M059J (cell line): ENCODE measurements around the gene NDUFA8. TPM values are rescaled to one million over a fixed set of nuclear protein-coding genes. Genes with fewer than 3 reads are reported as not detected.
"Not testable (repeated sequence)": the region's sequence is repeated elsewhere in the genome, so short reads cannot be mapped to it uniquely, and the experiment has no call there.

ENCODE experiments used
- DNase-seq: peaks from one replicate; pipeline ENCODE4 v3.0.0-alpha.2; 2012; ENCODE audit warnings: low read depth
- total RNA-seq: library from RNA; depleted of rRNA; stranded (reverse); fragments of >200 nt; shearing (Covaris generic); gene quantifications from 2 replicates; pipeline ENCODE4 v1.2.3, GENCODE V29; 2014

NDUFA8 gene
- total RNA-seq, 1 experiment from 2014 or later: 93.4 TPM

DNA sequence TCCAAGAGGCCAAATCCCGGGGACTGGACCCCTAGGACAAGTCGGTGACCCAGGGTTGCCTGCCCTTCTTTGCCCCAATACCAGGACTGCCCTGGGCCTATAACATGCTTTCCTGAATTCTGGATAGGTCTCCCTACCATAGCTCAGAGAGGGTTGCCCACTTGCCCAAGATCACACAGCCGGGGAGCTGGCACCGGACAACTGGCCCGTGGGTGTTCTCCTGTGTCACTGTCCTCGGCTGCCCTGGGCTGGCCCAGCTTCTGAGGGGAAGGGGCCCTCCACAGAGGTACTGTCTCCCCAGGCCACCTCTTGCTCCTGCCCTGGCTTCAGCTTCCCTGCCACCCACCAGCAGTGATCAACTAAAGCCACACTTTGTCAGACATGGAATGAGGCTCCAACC is 37.6 kb downstream of the NDUFA8 start:
- DNase-seq: no peak

GRCh38 chr9:122121391-122121790 is 38.2 kb downstream of the NDUFA8 start:
- DNase-seq: no peak

- no peak for DNase-seq
Measured at GRCh38 chr9:122120316-122121071, 39.1 kb downstream of the NDUFA8 start.

- no peak for DNase-seq
Measured at GRCh38 chr9:122119721-122120120, 39.9 kb downstream of the NDUFA8 start.

DNA sequence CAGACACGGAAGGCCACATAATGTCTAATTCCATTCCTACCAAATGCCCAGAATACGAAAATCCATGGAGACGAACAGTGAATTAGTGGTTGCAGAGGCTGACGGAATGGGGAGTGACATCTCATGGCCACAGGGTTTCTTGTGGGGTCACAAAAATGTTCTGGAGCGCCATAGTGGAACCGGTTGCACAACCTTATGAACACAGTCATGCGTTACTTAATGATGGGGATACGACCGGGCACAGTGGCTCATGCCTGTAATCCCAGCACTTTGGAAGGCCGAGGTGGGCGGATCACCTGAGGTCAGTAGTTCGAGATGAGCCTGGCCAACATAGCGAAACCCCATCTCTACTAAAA is 40.4 kb downstream of the NDUFA8 start:
- no peak for DNase-seq

DNA sequence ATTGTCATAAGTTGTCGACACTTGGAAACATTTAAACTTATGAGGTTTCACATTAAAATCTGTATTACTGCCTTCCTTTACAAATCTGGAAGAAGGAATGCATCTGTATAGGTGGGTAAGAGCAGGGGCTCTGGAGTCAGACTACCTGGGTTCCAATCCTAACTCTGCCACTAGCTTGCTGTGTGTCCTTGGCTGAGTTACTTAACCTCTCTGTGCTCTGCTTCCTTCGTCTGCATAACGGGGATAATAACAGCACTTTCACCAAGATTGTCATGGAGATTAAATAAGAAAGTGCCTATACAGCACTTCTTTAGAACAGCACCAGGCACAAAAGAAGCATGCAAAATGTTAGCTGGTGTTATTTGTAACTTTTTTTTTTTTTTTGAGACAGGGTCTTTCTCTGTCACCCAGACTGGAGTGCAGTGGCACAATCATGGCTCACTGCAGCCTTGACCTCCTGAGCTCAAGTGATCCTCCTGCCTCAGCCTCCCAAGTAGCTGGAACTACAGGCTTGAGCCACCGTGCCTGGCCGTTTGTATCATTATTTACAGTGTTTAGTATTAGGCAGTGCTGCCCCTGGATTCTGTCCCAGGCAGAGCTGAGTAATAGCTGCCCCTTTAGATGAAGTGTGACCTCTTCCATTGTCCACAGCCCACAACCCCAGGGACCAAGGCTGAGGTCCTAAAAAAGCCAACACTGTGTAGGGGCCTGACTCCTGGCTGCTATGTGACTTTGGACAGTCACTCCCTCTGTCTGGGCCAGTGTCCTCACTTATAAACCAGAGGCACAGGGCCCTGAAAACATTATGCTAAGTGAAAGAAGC is 41.0 kb downstream of the NDUFA8 start:
- peak; percentile 53 for DNase-seq

DNA sequence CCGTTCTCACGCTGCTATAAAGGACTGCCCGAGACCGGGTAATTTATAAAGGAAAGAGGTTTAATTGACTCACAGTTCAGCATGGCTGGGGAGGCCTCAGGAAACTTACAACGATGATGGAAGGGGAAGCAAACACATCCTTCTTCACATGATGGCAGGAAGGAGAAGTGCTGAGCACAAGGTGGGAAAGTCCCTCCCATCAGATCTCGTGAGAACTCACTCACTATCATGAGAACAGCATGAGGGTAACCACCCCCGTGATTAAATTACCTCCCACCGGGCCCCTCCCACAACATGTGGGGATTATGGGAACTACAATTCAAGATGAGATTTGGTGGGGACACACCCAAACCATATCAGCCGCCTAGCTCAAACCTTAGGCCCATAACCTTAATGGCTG is 42.3 kb downstream of the NDUFA8 start:
- DNase-seq: not testable (repeated sequence)

DNA sequence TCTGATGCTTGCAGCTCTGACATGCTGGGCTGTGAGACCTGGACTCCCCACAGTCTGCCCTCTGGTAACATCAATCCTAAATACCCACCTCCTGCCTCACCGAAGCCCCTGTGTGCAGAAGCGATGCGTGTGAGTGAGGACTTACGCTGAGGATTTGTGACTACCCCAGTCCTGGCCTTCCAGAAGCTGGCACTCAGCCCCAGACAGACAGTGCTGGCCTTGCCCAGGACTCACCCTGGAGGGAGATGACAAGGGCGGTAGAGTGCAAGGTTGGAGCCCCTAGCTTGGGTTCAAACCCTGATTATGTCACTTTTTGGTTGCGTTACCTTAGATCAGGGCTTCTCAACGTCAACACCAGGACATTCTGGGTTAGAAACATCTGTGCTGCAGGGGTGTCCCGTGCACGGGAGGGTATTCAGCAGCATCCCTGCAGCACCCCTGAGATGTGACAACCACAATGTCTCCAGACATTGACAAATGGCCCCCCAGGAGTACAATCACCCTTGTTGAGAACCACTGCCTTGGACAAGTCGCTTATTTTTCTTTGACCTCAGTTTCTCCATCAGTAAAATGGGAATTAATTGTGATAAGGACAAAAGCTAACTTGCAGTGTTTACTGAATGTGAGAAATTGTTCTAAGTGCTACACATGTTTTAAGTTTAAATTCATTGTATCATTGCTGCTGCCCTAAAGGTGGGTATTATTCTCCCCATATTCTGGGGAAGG is 43.0 kb downstream of the NDUFA8 start:
- DNase-seq: no peak

DNA sequence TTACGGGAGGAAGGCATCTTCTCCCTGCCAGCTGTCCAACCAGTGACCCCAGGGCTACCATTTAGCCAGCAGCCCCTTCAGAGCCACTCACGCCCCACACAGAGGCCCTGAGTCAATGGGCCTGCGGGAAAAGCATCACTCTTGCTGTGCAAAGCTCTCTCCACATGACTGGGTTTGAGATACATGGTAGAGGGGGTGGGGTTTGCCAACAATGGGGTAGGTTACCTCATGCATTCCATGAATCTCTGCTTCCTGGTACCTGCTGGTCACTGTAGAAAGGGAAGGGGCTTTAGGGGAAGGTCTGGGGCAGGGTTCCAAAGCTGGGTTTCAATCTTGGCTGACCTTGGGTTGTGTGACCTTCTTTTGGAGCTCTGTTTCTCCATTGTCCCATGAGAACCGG is 43.5 kb downstream of the NDUFA8 start:
- DNase-seq: no peak

DNA sequence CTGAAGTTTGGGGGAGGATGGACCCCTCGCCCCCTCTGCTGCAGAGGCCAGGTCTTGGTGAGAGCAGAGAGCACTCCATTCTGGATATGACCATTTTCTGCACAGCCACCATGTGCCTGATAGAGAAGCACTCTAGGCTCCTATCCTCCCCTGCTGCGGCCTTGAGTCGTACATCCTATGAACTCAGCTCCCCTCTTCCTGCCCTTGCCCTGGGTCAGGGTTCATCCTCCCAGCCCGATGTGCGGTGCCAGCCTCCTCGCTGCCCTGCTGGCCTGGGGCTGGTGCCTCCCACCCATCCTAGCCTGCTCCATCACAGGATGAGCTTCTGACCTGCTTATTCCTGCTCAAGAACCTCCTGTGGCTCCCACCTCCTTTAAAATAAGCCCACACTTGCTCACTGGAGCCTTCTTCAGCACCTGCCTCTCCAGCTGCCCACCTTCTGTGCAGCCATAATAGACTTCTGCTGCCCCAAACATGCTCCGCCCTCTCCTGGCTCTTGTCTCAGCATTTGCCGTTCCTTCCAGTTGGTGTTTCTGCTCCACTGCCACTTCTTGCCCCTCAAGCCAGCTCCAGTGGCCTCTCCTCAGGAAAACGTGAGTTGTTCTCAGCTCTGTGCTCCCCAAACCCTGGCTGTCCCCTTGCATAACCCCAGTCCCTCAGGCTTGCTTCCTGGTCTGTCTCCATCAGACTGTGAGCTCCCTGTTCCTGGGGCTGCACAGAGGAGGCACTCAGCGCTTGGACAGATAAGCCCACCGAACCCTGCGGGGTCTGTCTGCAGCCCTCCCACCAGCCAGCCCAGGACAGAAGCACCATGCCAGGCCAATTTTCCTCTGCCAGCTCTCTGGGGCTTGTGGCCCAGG is 44.2 kb downstream of the NDUFA8 start:
- no peak for DNase-seq

- no peak for DNase-seq
Measured at GRCh38 chr9:122113574-122113973, 46.0 kb downstream of the NDUFA8 start.

DNA sequence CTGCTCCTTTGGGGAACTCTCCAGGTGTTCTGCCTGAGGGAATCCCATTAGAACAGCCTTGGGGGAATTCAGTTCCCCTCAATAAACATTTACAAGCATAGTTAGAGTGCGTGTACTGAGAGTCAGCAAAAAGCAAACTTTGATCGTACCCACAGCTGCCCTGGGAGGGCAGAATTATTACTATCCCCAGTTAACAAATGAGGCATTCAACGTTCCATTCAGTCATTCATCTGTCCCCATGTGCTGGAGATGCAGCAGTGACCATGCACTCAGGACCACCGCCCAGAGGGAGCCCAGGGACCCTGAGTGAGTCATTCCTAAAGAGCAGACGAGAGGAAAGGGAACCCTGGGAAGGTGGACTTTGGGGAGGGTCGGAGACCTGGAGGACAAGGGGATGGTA is 47.3 kb downstream of the NDUFA8 start:
- DNase-seq: no peak

- no peak for DNase-seq
Measured at GRCh38 chr9:122111413-122112085, 48.0 kb downstream of the NDUFA8 start.

- DNase-seq: no peak
Measured at GRCh38 chr9:122110100-122110833, 49.3 kb downstream of the NDUFA8 start.

GRCh38 chr9:122109035-122109813 is 50.4 kb downstream of the NDUFA8 start:
- DNase-seq: no peak

DNA sequence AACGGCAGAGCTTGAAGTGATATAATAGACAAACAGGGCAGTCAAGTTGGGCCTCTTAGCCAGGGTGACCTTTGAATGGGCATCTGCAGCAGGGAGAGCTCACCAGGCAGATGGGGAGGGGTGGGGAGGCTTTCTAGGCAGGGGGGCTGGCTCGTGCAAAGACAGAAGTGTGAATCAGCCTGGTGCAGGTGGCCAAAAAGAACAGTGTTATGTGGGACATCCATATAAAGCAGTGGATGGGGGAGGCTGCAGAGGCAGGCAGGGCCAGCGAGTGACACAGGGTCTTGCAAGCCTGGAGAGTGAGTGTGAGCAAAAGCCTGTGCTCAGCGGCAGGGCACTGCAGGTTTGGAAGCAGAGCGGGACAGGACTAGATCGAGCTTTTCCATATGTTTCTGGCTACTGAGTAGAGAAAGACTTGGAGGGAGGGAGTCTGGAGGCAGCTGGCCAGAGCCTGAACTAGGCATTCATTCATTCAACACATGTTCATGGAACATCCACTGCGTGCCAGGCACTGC is 52.2 kb downstream of the NDUFA8 start:
- DNase-seq: no peak

GRCh38 chr9:122106576-122106975 is 53.0 kb downstream of the NDUFA8 start:
- no peak for DNase-seq

DNA sequence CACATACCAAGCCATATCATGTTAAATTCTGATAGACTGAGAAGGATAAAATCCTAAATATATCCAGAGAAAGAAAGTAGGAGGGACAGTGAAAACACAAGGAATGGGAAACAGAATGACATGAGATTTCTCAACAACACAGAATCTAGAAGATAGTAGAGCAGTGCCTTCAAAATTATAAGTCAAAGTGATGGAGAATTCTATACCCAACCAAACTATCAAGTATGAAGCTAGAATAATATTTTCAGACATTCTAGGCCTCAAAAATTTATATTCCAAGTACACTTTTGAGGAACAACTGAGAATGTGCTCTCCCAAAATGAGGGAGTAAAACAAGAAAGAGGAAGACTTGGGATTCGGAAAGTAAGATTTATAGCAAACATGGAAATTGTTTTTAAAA is 55.6 kb downstream of the NDUFA8 start:
- DNase-seq: no peak

DNA sequence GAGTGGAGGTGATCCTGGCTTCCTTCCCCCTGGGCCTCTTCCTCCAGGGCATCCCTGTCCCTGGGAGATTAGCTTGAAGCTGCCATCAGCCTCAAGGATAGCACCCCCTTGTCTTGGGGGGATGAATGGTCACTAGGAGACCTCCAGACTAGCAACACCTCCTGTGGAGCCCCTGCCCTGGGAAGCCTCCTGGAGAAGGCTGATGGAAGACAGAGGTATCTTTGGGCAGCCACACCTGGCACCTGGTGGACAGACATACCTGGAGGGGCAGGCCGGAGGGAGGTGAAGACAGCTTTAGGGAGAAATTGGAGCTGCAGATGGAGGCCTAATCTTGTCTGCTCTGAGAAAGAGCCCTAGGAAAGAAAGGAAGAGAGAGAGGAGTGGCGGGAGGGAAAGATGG is 57.4 kb downstream of the NDUFA8 start:
- DNase-seq: no peak
